HG03558 (cell line): ENCODE measurements around the gene PCDHA1.

Experiments
- ATAC-seq: cut with Tn5 transposase; IDR thresholded peaks from one replicate; pipeline ENCODE4 v1.9.1; 2021; ENCODE audit warnings: moderate number of reproducible peaks; ENCODE audit not compliant: unreplicated experiment; ENCODE audit errors: extremely low read depth

Gene PCDHA1

DNA sequence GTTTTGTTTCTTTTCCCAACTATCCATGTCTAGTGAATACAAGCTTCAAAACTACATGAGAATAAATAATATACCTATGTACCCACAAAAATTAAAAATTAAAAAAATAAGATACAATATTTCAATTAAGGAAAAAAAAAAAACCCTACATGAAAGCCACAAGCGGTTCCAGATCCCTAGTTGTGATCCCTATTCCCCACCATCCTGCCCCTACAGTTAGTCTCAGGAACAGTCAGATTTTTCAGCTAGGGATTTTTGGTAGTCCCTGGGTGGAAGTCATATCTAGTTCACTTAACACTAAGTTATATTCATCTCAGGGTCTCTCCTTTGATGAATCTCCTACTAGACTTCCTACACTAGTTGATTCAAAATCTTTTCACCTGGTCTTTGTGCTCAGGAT is 246.7 kb downstream of the PCDHA1 start:
- no peak for ATAC-seq

DNA sequence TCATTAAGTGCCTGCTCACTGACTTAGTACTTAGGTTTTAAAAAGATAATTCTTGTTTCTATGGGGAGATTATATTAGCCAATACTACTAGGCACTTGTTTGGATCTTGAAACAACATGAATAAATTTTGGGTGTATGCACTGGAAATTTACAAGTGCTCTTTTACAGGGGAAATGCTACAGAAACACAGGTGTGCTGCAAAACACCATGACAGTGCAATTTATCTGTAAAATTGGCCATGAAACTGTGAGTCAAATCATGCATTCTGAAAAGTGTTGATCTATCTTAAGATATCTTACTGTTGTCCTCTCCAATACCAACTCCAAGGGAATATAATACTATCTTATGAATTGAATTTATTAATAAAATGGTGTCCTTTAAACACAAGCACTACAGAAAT is 253.1 kb downstream of the PCDHA1 start:
- ATAC-seq, result no peak

DNA sequence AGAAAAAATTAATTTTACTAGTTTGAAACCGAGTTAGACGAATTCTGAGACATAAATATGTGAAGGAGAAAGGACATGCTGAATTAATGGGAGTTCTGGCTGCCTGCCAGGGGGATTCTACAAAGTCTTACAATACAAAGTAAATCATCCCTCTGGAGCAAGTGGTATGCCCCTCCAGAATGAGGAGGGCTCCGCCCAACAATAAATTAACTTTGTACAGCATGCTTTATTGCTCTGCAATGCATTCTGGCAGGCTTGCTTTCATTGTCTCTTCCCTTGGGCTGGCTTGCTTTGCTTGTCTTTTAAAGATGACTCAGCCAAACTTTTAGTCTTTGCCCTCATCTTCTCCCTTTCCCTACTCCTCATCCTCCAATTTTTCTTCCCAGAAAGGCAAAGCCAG is 253.6 kb downstream of the PCDHA1 start:
- ATAC-seq, result no peak

DNA sequence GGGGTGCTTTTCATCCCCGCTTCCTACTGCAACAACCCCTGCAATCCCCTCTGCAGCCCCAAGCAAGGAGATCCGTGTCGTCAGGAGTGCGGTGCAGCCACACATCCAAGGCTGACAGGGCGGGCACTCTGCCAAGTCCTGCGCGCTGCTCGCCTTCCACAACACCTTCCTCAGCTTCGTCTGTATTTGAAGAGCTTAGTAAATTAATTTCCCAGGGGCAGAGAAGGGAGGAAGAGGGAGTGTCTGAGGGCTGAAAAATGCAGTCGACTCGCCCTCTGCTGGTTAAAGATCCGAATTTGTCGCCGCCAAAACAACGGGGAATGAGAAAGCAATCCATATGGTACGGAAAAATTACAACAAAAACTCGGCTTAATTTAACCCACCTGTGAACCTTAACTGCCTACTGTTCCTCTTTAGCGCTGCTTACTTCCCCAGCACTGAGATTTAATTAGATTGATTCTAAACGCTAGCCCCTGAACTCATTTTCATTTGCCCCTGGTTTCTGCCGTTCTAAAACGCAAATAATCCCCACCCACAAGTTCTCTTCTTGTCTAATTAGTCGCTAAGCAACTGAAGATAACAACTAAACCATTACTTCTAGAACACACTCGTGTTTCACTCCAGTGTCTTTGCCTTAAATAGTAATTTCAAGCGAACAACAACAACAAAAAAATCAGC is 254.3 kb downstream of the PCDHA1 start:
- ATAC-seq, result no peak

DNA sequence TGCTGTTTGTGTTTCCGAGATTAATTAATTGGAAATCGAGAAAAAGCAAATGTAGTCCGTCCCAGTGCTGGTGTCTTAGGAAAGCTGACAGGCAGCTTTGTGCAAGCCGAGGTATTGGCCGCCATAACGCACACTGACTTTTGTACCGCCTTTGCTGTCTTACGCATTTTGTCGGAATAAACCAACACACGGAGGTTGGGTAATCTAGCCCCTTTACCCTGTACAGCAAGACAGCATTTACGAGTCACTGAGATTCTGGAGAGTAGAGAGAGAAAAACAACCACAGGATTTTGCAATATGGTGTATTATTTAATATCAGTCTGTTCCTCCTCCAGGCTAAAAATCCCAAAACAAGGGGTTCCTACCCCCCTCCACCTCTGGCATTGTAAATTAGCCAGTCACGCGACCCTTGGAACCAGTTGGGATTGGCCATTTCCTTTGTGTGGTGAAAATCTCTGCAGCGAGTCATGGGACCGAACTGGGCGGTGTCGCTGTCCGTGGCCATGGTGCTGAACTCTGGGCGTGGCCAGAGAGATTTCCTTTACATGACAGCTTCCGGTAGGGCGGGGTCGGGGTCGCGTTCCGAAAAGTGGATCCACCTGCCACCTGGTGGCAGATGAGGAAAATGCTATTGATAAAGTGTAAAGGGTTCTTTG is 255.0 kb downstream of the PCDHA1 start:
- ATAC-seq, result no peak

DNA sequence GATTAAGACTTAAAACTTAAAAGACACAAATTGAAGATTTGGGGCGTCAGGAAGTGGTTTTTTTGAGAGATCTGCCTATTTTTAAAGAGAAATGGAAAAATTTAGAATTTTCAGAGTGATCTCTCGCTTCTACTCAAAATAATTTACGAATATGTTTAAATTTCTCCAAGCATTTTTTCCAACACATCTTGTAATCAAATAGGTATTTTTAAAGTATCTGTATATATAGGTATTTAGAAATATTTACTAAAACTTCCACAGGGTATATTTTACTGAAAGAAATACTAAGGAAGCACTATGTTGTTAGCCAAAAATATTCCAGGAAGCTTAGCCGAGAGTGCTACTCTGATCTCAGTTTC is 255.5 kb downstream of the PCDHA1 start:
- ATAC-seq, result no peak

DNA sequence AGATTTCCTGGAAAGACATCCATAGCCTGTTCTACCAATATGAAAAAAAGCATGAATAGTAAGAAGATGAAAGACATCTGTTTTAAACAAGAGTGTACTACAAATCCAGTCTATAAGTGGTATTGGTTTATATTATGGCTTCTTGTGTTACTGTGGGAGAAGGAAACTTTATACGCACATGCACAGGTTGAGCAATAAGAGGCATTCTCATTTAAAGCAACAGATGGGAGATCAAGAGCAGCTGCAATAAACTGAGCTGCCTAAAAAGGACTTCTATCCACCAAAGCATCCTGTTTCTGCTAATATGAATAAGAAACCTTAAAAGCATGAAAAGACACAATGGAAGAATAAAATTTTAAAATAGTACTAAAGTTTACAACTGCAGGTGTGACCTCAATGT is 256.6 kb downstream of the PCDHA1 start:
- ATAC-seq, result no peak

DNA sequence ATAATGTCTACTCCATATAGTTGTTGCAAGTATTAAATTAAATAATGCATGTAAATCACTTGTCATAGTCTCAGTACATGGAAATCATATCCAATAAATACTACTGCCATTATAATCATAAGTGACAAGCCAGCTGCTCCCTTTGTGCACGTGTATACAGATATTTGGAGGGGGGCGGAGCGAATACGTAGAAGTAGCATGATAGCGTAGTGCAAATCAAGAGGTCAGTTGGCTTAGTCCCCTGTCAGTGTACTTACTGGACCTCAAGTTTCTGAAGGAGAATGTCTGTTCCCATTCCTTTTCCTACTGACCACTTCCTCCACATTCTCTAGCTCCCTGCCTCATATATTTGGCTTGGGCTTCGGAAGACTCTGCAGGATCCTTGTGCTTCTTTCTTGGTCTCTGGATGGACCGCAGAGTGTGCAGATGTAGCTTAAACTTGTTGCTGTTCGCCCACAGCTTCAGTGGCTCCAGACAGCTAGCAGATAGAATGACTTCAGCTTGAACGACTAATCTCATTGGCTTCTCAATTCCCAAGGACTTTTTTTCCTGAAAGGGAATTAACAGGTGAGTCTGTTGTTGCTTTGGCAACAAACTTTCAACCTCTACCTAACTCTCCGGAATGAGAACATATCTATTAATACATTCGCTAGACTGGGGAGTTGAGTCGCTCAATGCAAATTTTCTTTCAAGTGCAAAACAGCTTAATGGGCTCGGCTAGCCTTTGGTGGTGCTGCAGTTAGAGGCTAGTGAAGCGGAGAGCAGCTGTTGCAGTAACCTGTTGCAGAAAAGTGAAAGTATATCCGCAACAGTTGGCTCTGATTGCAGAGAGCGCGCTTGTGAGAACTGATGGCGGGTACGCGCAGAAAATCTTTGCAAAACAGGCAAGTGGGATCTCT is 264.9 kb downstream of the PCDHA1 start, which contains the start of gene PCDHB1:
Gene PCDHB1, plus strand, starts transcription at position 753 of the 899 bp plus-strand sequence. Its CDS starts 97 bp downstream, at position 850.
- no peak for ATAC-seq

DNA sequence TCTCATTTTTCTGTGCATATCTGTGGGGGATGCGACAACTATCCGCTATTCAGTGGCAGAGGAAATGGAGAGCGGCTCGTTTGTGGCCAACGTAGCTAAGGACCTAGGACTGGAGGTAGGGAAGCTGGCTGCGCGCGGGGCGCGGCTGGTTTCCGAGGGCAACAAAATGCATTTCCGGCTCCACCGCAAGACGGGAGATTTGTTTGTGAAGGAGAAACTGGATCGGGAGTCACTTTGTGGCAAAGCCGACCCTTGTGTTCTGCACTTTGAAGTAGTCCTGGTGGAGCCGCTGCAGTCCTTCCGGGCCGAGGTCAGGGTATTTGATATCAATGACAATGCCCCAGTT is 265.6 kb downstream of the PCDHA1 start:
- ATAC-seq, result no peak
